Activated T-cell treated with anti-CD3 and anti-CD28 coated beads, Interleukin-2, amount 50 U/mL, for 24 hours (primary cell): ENCODE data around the gene TLL1.

Experiments used
- DNase-seq: peaks from one replicate; pipeline ENCODE4 v3.0.0-alpha.2; 2020
- H3K27ac Mint-ChIP-seq: 2 replicates; pipeline ENCODE4 v1.8.0; 2020; ENCODE audit warnings: mild to moderate bottlenecking, mixed read lengths
- H3K27me3 Mint-ChIP-seq: 2 replicates; pipeline ENCODE4 v1.8.0; 2020; ENCODE audit warnings: mixed read lengths
- H3K36me3 Mint-ChIP-seq: 2 replicates; pipeline ENCODE4 v1.8.0; 2020; ENCODE audit warnings: low read depth, mixed read lengths
- H3K4me1 Mint-ChIP-seq: 2 replicates; pipeline ENCODE4 v1.8.0; 2020; ENCODE audit warnings: low read depth, mixed read lengths
- H3K4me3 Mint-ChIP-seq: 2 replicates; pipeline ENCODE4 v1.8.0; 2020; ENCODE audit warnings: mild to moderate bottlenecking, moderate library complexity, mixed read lengths
- H3K9me3 Mint-ChIP-seq: 2 replicates; pipeline ENCODE4 v1.8.0; 2020; ENCODE audit warnings: mixed read lengths

Gene TLL1

DNA sequence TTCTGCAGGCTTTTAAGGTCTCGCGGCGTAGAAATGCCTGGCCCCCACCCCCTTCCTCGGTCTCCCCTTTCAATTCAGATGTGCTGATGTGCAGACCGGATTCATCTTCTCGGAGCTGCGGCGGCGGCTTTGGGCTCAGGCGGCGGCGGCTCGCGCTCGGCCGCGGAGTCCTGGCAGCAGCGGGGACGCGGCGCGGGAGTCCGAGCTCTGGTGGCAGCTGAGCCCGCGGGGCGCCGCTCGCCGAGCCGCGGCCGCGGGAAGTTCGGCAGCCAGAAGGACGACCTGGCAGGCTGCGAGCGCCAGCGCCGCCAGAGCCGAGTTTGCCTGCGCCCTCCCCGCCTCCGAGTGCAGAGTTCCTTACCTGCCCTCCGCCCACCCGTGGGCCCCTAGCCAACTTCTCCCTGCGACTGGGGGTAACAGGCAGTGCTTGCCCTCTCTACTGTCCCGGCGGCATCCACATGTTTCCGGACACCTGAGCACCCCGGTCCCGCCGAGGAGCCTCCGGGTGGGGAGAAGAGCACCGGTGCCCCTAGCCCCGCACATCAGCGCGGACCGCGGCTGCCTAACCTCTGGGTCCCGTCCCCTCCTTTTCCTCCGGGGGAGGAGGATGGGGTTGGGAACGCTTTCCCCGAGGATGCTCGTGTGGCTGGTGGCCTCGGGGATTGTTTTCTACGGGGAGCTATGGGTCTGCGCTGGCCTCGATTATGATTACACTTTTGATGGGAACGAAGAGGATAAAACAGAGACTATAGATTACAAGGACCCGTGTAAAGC, 448 bp downstream of the TLL1 start:
- no peaks in the 10 kb centered on the region for H3K36me3 Mint-ChIP-seq
- H3K4me3 Mint-ChIP-seq = peak overlapping the region; percentile 10
- H3K27ac Mint-ChIP-seq = no peak overlapping the region
- H3K9me3 Mint-ChIP-seq = no peaks in the 10 kb centered on the region
- H3K4me1 Mint-ChIP-seq = peaks cover 16% of the 10 kb centered on the region
- no peak for DNase-seq
- peaks cover 62% of the 10 kb centered on the region for H3K27me3 Mint-ChIP-seq

DNA sequence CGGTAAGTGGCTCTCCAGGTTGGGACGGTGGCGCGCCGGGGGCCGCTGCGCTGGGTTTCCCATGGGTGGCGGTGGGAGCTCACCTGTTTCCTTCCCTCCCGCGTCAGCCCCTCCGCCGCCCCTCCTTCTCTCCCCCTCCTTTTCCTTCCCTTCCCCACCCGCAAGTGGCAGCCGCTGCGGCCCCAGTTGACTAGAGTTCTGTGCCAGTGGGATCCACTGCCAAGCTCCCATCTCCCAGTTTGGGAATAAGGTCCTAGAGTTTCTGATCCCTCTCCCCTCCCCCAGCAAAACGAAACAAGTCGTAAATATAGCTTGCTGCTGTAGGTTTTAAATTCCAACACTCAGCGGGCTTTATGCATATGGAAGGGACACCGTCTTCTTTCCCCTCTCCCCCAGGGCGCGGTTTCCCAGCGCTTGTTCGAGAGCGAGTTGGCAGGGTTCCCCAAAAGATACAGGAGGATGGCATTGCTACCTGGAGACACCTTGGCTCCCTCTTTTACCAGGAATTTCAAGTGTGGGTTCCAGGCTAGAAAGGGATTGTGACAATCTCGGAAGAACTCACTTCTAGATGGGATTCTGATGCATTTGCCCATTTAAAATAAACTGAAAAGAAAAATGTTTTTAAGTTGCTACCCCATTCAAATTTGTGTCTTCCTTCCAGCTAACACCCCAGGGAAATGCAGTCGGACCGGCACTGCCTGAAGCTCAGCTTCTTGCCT, 1.2 kb downstream of the TLL1 start:
- Mint-ChIP-seq H3K27ac (no peak overlapping the region), H3K4me3 (no peak overlapping the region), H3K9me3 (no peaks in the 10 kb centered on the region)

DNA sequence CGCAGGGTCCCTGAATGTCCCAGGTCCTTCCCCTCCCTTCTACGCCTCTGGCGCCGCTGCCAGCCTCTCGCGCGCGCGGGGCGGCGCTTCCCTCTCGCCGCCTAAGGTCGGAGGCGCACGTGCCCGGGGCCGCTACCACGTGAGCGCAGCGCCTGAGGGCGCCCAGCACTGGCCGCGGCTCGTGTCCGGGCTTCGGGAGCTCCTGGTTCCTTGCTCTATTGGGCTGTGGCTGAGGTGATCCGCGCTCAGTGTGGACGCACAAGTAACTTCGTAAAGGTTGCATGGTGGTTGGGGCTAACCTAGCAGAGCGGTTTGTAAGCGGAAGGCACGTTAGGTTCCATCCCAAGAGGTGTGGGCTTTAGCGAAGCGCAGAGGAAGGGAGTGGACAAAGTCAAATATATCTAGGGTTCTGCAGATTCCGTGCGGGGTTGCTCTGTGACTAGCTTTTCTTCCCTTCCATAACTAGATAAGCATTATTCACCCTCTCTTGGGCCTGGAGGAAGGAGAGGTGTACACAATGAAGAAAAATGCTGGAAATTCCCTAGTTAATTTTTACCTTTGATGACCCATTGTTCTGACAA, 1.8 kb downstream of the TLL1 start:
- Mint-ChIP-seq H3K27me3 (peaks cover 60% of the 10 kb centered on the region), H3K27ac (no peak overlapping the region), H3K9me3 (no peaks in the 10 kb centered on the region), H3K4me1 (peaks cover 16% of the 10 kb centered on the region), H3K4me3 (no peak overlapping the region), H3K36me3 (no peaks in the 10 kb centered on the region)
- no peak for DNase-seq

More for the DNA sequence above, 1.2 kb downstream of the TLL1 start:
- H3K36me3 Mint-ChIP-seq = no peaks in the 10 kb centered on the region
- no peak for DNase-seq
- H3K4me1 Mint-ChIP-seq = peaks cover 16% of the 10 kb centered on the region
- peaks cover 62% of the 10 kb centered on the region for H3K27me3 Mint-ChIP-seq

DNA sequence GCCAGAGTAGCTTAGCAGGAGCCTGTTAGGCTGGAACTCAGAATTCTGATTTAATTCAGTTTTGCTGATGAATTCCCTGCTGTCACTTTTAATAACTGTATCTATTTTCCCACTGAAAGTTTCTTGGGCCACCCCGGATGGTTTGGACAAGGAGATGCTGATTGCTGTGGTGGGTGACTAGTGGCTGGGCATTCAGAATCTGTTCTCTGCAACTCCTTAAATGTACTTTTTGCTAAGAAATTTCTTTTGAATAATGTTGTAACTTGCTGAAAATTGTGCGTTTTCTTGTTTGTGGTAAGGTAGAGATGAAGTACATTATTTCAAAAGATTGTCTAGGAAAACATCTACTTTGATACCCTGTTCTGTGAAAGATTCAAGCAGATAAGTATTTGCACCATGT, 2.4 kb downstream of the TLL1 start:
- Mint-ChIP-seq H3K27ac (no peak overlapping the region), H3K4me1 (peaks cover 16% of the 10 kb centered on the region), H3K4me3 (no peak overlapping the region), H3K36me3 (no peaks in the 10 kb centered on the region), H3K9me3 (no peaks in the 10 kb centered on the region), H3K27me3 (peaks cover 59% of the 10 kb centered on the region)
- DNase-seq = no peak

DNA sequence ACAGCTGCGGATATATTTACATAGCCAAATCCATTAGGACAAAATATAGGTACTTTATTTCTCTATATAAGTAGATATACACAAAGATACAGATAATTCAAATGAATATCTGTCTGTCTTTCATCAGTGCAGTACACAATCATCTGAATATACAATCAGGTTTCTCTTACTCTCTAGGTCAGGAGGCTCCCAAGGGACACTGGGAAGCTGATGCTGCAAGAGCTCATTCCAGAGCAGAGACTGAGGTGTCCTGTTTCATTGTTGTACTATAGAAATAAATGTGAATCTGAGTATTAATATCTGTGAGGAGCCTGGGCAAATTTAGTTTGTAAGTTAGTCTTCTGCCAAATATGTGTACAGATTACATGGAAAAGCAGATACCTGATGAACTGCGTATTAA, 4.2 kb downstream of the TLL1 start:
- no peak overlapping the region for H3K4me3 Mint-ChIP-seq
- DNase-seq = no peak
- H3K27ac Mint-ChIP-seq = no peak overlapping the region
- peaks cover 3% of the 10 kb centered on the region for H3K9me3 Mint-ChIP-seq
- no peaks in the 10 kb centered on the region for H3K36me3 Mint-ChIP-seq
- H3K4me1 Mint-ChIP-seq = peaks cover 16% of the 10 kb centered on the region
- H3K27me3 Mint-ChIP-seq = peaks cover 46% of the 10 kb centered on the region

DNA sequence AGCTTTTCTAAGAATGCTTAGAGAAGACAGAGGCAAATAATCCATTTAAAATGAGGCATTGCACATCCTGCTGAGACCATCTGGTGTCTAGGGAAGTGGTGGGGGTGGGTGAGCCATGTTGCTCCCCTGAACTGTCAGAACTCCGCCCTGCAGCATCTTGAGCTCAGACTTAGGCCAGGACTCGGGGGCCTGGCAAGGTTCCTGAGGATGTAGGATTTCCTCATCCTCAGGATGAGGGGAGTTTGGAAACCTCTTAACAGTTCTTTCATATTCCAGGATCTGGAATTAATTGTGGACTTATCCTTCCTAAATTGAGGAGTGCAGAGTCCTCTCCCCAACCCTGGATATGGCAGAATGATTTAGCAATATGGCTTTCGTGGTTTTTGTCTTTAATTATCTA, 6.6 kb downstream of the TLL1 start:
- Mint-ChIP-seq H3K4me3 (no peak overlapping the region), H3K27me3 (peaks cover 24% of the 10 kb centered on the region), H3K9me3 (peaks cover 3% of the 10 kb centered on the region), H3K36me3 (no peaks in the 10 kb centered on the region), H3K27ac (no peak overlapping the region), H3K4me1 (peaks cover 5% of the 10 kb centered on the region)
- DNase-seq = no peak

DNA sequence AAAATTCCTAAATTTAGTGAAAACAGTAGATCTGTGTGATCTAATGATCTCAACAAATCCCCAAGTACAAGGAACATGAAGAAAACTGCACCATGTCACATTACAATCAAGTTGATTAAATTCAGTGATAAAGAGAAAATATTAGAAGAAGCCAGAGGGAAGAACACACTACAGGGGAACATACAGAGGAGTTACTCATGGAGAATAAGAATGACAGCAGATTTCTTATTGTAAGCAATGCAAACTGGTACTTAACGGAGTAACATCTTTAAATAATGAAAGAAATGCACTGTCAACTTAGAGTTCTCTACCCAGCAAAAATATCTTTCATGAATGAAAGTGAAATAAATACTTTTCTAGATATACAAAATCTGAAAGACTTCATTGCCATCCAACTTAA, 21.1 kb downstream of the TLL1 start:
- no peak overlapping the region for H3K4me3 Mint-ChIP-seq
- no peaks in the 10 kb centered on the region for H3K4me1 Mint-ChIP-seq
- H3K27me3 Mint-ChIP-seq = no peaks in the 10 kb centered on the region
- no peak overlapping the region for H3K27ac Mint-ChIP-seq
- peaks cover 20% of the 10 kb centered on the region for H3K9me3 Mint-ChIP-seq
- H3K36me3 Mint-ChIP-seq = no peaks in the 10 kb centered on the region
- DNase-seq = no peak

DNA sequence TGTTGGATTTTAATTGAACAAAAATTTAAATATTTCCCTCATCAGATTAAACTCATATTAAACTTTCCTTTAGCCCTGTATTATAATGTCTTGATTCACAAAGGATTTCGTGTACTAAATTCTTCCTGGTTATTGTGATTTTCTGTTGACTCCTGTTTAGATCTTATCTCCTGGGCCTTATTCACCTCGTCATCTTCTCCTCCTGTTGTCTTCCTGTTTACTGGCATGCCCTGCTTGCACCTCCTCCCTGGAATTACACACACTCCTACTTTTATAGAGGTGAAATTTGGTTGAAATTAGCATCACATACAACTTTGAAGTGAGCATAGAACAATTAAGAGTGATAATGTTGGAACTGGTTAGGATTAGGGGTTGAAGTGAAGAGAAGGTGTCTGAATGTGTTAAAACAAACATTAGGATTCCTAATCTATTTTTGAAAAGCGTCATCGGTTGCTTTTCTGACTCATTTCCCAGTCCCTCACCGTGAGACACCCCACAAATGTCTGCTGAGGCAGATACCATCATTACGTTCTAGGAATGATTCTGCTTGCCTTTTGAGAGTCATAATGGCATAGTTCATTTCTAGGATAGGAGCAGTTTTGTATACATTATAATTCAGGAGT, 32.5 kb downstream of the TLL1 start:
- H3K27ac Mint-ChIP-seq = no peak overlapping the region
- H3K27me3 Mint-ChIP-seq = no peaks in the 10 kb centered on the region
- H3K4me1 Mint-ChIP-seq = no peaks in the 10 kb centered on the region
- peaks cover 2% of the 10 kb centered on the region for H3K9me3 Mint-ChIP-seq
- no peaks in the 10 kb centered on the region for H3K36me3 Mint-ChIP-seq
- H3K4me3 Mint-ChIP-seq = no peak overlapping the region
- no peak for DNase-seq

DNA sequence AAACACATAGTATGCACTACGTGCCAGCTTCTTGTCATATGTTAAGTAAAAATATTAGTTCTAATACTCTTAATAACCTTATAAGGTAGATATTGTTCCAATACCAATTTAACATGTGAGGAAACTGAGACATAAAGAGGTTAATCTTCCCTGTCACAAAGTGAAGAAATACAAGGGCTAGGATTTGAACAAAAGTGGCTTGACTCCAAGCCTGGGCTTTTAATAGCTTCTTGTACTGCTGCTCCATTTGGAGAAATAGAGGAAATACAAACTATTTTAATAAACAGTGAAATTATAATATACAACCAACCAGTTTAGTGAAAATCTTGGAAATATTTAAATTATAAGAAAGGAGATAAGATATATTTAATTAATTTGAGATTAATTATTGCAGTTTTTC, 33.2 kb downstream of the TLL1 start:
- Mint-ChIP-seq H3K4me3 (no peak overlapping the region), H3K27me3 (no peaks in the 10 kb centered on the region), H3K9me3 (no peaks in the 10 kb centered on the region), H3K36me3 (no peaks in the 10 kb centered on the region), H3K4me1 (no peaks in the 10 kb centered on the region), H3K27ac (no peak overlapping the region)
- no peak for DNase-seq

DNA sequence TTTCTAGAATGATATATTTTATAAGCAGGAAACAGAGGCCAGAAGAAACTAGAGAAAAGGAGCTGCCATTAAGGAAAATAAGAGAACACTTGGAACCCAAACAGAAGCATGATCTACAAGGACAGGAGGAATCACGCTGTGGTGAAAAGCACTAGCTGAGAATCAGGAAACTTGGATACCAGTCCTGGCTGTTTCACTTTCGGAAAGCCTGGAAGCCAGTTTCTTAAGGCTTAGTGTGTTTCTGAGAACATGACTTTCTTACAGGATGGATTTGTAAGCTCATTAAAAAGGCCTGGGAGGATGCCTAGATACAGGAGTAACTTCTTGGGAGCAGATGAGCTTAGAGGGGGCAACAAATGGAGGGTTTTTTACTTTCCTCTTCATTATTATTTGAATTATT, 36.9 kb downstream of the TLL1 start:
- Mint-ChIP-seq H3K36me3 (no peaks in the 10 kb centered on the region), H3K4me3 (no peak overlapping the region), H3K9me3 (no peaks in the 10 kb centered on the region), H3K27me3 (no peaks in the 10 kb centered on the region), H3K4me1 (no peaks in the 10 kb centered on the region), H3K27ac (no peak overlapping the region)
- DNase-seq = no peak

DNA sequence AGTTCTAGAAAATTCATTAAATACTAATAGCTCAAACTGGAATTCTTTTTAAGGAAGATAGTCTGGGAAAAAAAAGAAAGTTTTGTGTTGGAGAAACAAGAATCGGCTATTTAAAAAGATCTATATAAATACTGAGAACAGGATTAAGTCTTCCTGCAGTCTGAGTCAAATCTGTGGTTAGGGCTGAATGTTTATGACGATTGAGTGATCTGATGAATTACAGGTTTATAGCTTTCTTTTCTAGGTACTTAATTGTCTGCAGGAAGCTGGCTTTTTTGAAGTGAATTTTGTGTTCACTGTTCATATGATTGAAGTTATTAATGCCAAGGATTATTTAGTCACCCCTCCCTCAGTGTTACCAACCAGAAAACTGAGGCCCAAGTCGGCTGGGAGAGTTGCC, 42.2 kb downstream of the TLL1 start:
- H3K4me3 Mint-ChIP-seq = no peak overlapping the region
- H3K27ac Mint-ChIP-seq = no peak overlapping the region
- no peaks in the 10 kb centered on the region for H3K9me3 Mint-ChIP-seq
- no peaks in the 10 kb centered on the region for H3K4me1 Mint-ChIP-seq
- no peak for DNase-seq
- H3K27me3 Mint-ChIP-seq = no peaks in the 10 kb centered on the region
- H3K36me3 Mint-ChIP-seq = no peaks in the 10 kb centered on the region

DNA sequence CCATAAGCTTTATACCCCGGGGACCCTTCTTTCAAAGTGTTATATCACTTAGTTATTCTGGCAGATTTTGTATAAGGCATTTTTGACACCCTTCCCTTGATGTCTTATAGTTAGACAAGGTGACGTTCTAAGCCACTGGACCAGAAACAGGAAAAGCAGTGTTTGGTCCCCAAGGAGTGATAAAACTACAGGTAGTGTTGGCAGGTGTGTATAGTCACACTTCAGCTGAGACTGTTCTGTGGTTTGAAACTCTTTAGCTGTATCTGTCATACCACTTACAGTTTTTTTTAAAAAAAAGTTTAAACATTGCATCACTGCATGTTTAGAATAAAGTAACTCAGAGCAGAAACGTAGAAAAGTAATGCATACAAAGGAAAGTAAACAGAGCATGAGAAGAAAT, 48.5 kb downstream of the TLL1 start:
- no peak overlapping the region for H3K4me3 Mint-ChIP-seq
- H3K27ac Mint-ChIP-seq = no peak overlapping the region
- no peaks in the 10 kb centered on the region for H3K36me3 Mint-ChIP-seq
- DNase-seq = no peak
- H3K9me3 Mint-ChIP-seq = no peaks in the 10 kb centered on the region
- H3K27me3 Mint-ChIP-seq = no peaks in the 10 kb centered on the region
- H3K4me1 Mint-ChIP-seq = no peaks in the 10 kb centered on the region

DNA sequence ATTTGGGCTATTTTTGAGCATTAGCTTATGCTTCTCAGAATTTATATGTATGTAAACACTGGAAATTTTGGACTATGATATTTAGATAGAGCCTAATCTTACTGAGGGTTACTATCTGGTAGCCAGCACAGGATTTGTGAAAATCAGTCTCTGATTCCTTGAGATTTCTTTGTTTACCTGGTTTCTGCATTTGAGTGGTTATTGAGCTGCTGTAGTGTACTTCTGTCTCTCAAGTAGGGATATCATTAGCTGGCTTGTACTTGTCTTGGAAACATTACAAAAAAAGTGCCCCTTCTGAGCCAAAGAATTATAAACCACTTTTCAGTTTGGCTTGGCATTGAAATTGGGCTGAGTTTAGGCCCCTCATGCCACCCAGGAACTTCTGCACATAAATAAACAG, 49.7 kb downstream of the TLL1 start:
- H3K4me1 Mint-ChIP-seq = no peaks in the 10 kb centered on the region
- no peaks in the 10 kb centered on the region for H3K27me3 Mint-ChIP-seq
- H3K4me3 Mint-ChIP-seq = no peak overlapping the region
- DNase-seq = no peak
- no peak overlapping the region for H3K27ac Mint-ChIP-seq
- no peaks in the 10 kb centered on the region for H3K9me3 Mint-ChIP-seq
- no peaks in the 10 kb centered on the region for H3K36me3 Mint-ChIP-seq

DNA sequence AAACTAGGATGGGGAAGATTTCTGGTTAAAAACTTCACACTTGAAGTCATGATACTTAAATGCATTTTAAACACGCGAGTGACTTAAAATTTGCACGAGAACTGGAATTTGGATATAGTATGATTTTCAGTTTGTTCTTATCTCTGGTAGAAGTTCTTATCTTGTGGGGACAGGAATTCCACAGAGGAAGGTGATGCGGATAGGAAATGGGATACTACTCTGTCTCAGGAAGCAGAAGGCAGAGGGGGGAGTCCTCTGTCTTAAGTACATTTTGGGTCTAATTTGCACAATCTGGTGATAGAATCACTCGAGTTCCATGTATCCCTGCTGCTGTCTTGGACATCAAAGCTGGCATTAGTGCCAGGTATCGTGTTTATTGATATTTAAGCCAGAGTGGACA, 53.3 kb downstream of the TLL1 start:
- Mint-ChIP-seq H3K36me3 (no peaks in the 10 kb centered on the region), H3K4me3 (no peak overlapping the region), H3K27me3 (no peaks in the 10 kb centered on the region), H3K4me1 (no peaks in the 10 kb centered on the region), H3K9me3 (no peaks in the 10 kb centered on the region), H3K27ac (no peak overlapping the region)
- DNase-seq = no peak

DNA sequence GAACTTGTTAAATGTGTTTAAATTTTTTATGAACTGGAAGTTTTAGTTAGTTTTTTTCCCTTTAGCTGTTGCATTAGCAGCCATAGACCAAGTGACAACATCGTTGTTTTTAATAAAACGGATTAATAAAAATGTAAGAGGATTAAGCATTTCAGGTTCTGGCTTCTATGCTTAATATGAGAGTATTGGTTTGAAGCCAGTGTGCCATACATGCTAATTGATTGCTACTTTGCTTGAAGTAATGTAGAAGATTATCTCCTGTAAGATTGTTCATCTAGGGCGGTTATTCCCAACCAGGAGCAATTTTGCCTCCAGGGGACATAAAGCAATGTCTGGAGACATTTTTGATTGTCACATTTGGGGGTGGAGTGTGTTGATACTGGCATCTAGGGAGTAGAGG, 54.3 kb downstream of the TLL1 start:
- no peaks in the 10 kb centered on the region for H3K27me3 Mint-ChIP-seq
- H3K36me3 Mint-ChIP-seq = no peaks in the 10 kb centered on the region
- no peak for DNase-seq
- no peak overlapping the region for H3K27ac Mint-ChIP-seq
- no peaks in the 10 kb centered on the region for H3K9me3 Mint-ChIP-seq
- no peaks in the 10 kb centered on the region for H3K4me1 Mint-ChIP-seq
- H3K4me3 Mint-ChIP-seq = no peak overlapping the region
